Ovary (tissue), 9 donors: ENCODE results near the gene CNTN5. TPM values are rescaled to one million over a fixed set of nuclear protein-coding genes. Genes with fewer than 3 reads are reported as not detected.

Experiments used
- DNase-seq, 5 donors: peaks; one replicate each; pipeline ENCODE4 v3.0.0-alpha.2; 2019 to 2020
- H3K27ac ChIP-seq, 2 donors: fragments of 200-600 bp; one replicate each; pipeline versions ENCODE4 v1.5.1 to v1.8.0; 2019 to 2022
- H3K27me3 ChIP-seq: fragments of 200-600 bp; one replicate; pipeline ENCODE4 v1.8.0; 2022
- H3K36me3 ChIP-seq: fragments of 200-600 bp; sonication (generic); one replicate; pipeline ENCODE4 v1.5.1; 2019
- H3K4me1 ChIP-seq: one replicate; pipeline ENCODE4 v1.8.1; 2013; ENCODE audit warnings: mild to moderate bottlenecking, moderate library complexity; ENCODE audit not compliant: insufficient read depth
- H3K4me3 ChIP-seq: fragments of 200-600 bp; sonication (generic); one replicate; pipeline ENCODE4 v1.5.1; 2017
- H3K9me3 ChIP-seq, 2 donors: fragments of 200-600 bp in 1 of 2; sonication (generic) in 1 of 2; one replicate each; pipeline versions ENCODE4 v1.5.1 to v1.8.1; 2013 to 2019; ENCODE audit warnings: mild to moderate bottlenecking in 1 of 2, moderate library complexity in 1 of 2
- CTCF ChIP-seq, 3 donors: fragments of 450-650 bp in 2 of 3; fragments of 200-600 bp in 1 of 3; IDR thresholded peaks; one replicate each; pipeline versions ENCODE4 v1.5.1 to v1.8.0; 2016 to 2022; ENCODE audit warnings: antibody characterized with exemption in 3 of 3, mild to moderate bottlenecking in 1 of 3
- EP300 ChIP-seq: sonication (generic); formaldehyde crosslinking; IDR thresholded peaks from one replicate; pipeline ENCODE4 v1.6.1; 2017; ENCODE audit warnings: antibody characterized with exemption
- POLR2A ChIP-seq: fragments of 450-650 bp; IDR thresholded peaks from one replicate; pipeline ENCODE4 v1.6.1; 2017; ENCODE audit warnings: antibody characterized with exemption, mild to moderate bottlenecking, moderate library complexity
- WGBS, 3 donors: extraction: QIAGEN DNeasy Blood & Tissue Kit in 1 of 3; methylation state at CpG; one replicate each; pipeline versions ENCODE4 v1.1.5 to v1.1.7; 2013 to 2017; 5-methylcytosine and 5-hydroxymethylcytosine counted together
- intact Hi-C, 4 donors: fragments of 100-400 bp; cut with DNase I; formaldehyde crosslinking; loops; one replicate each; pipeline versions ENCODE4 v1.11.0 to v1.15.1; 2022 to 2023
- polyA plus RNA-seq, 2 donors: library from polyadenylated mRNA; stranded (reverse); fragments of 200-250 nt in 1 of 2; fragments of 350-450 nt in 1 of 2; fragmentation: Illumina TruSeq in 1 of 2; extraction: RNeasy Lipid Tissue Mini Kit (QIAGEN cat#74804) in 1 of 2; gene quantifications; one replicate each; pipeline ENCODE4 v1.2.3, GENCODE V29; 2013 to 2014
- total RNA-seq, 7 donors: library from RNA; depleted of rRNA in 2 of 7; stranded (reverse); fragments of >200 nt in 2 of 7; fragmentation: NEBNext Ultra II Directional in 3 of 7; extraction: Animal tissue kit (Norgen Biotek cat#: 25700) in 3 of 7; gene quantifications; one replicate each; pipeline versions ENCODE4 v1.1.0 to v1.2.4, GENCODE V29; 2016 to 2023
- donor health status: DM: no; HTN: no; CAD: no; lungs with moderate emphysema.
- donor health status: DM: no; HTN: no; CAD: no.
- donor health status: Bipolar disorder and iron deficiency.
- donor health status: DM: yes; HTN: yes; CAD: no.
- donor health status: DM: no; HTN: no; CAD: no.
- donor health status: DM: yes; HTN: yes; CAD: no.

Gene CNTN5
- total and polyA plus RNA-seq, 9 donors: 0.02 to 1.1 (median 0.15) TPM; not detected in 5

GRCh38 chr11:100302824-100303223 lies 1282.1 kb downstream of the CNTN5 start:
- intact Hi-C loops: no loop called here
- Histone ChIP-seq H3K4me3 (no peak overlapping the region), H3K9me3 (no peaks in the 10 kb centered on the region), H3K27ac (no peak overlapping the region), H3K27me3 (no peaks in the 10 kb centered on the region), H3K36me3 (no peaks in the 10 kb centered on the region), H3K4me1 (no peaks in the 10 kb centered on the region)
- TF ChIP-seq CTCF (IDR thresholded peaks at IDR 0.05) (no peak), POLR2A (no peak), EP300 (no peak)
- no peak for DNase-seq
- WGBS, 3 donors: 67 to 72% (median 71%) methylated on average over 3 of the region's 3 CpGs

GRCh38 chr11:100303897-100304296 lies 1283.1 kb downstream of the CNTN5 start:
- no peak overlapping the region for H3K4me3 ChIP-seq
- no peak for TF ChIP-seq EP300
- TF ChIP-seq CTCF (IDR thresholded peaks at IDR 0.05): no peak
- no peak for TF ChIP-seq POLR2A
- no peak for DNase-seq
- 74 to 80% (median 76%) methylated on average over 3 of the region's 3 CpGs for WGBS, 3 donors
- H3K36me3 ChIP-seq: no peaks in the 10 kb centered on the region
- H3K9me3 ChIP-seq: no peaks in the 10 kb centered on the region
- H3K27me3 ChIP-seq: no peaks in the 10 kb centered on the region
- intact Hi-C loops: no loop called here
- no peak overlapping the region for H3K27ac ChIP-seq
- no peaks in the 10 kb centered on the region for H3K4me1 ChIP-seq

GRCh38 chr11:100308202-100308601 lies 1287.5 kb downstream of the CNTN5 start:
- WGBS, 3 donors: 87 to 93% (median 91%) methylated on average over 2 of the region's 2 CpGs
- H3K4me3 ChIP-seq: no peak overlapping the region
- no peak for DNase-seq
- H3K4me1 ChIP-seq: no peaks in the 10 kb centered on the region
- H3K27ac ChIP-seq: no peak overlapping the region
- H3K9me3 ChIP-seq: no peaks in the 10 kb centered on the region
- TF ChIP-seq CTCF (IDR thresholded peaks at IDR 0.05) (no peak), POLR2A (no peak), EP300 (no peak)
- no peaks in the 10 kb centered on the region for H3K27me3 ChIP-seq
- intact Hi-C loops: no loop called here
- H3K36me3 ChIP-seq: no peaks in the 10 kb centered on the region

GRCh38 chr11:100315946-100316345 lies 1295.2 kb downstream of the CNTN5 start:
- H3K27ac ChIP-seq: no peak overlapping the region
- no peaks in the 10 kb centered on the region for H3K4me1 ChIP-seq
- TF ChIP-seq EP300 (no peak), CTCF (IDR thresholded peaks at IDR 0.05) (no peak), POLR2A (no peak)
- no peaks in the 10 kb centered on the region for H3K27me3 ChIP-seq
- H3K36me3 ChIP-seq: no peaks in the 10 kb centered on the region
- DNase-seq: no peak
- H3K9me3 ChIP-seq: no peaks in the 10 kb centered on the region
- WGBS, 3 donors: 86 to 91% (median 87%) methylated on average over 1 of the region's 1 CpG
- no peak overlapping the region for H3K4me3 ChIP-seq
- intact Hi-C loops: no loop called here

GRCh38 chr11:100316952-100317351 lies 1296.2 kb downstream of the CNTN5 start:
- H3K9me3 ChIP-seq: no peaks in the 10 kb centered on the region
- no peaks in the 10 kb centered on the region for H3K36me3 ChIP-seq
- H3K27me3 ChIP-seq: no peaks in the 10 kb centered on the region
- no peak overlapping the region for H3K4me3 ChIP-seq
- H3K27ac ChIP-seq: no peak overlapping the region
- TF ChIP-seq EP300: no peak
- TF ChIP-seq POLR2A: no peak
- no peak for TF ChIP-seq CTCF (IDR thresholded peaks at IDR 0.05)
- DNase-seq: no peak
- 27 to 32% (median 32%) methylated on average over 3 of the region's 3 CpGs for WGBS, 3 donors
- intact Hi-C loops: no loop called here
- no peaks in the 10 kb centered on the region for H3K4me1 ChIP-seq
